GM23338 (cell line): ENCODE measurements around the gene CNOT8. TPM values are rescaled to one million over a fixed set of nuclear protein-coding genes. Genes with fewer than 3 reads are reported as not detected.

Experiments
- ATAC-seq: fragments of 200-7000 bp; cut with Tn5 transposase; 3 replicates; pipeline ENCODE4 v1.9.1; 2020
- DNase-seq: peaks from one replicate; pipeline ENCODE4 v3.0.0-alpha.2; 2015; ENCODE audit warnings: low spot score
- H2AFZ ChIP-seq: fragments of 200-600 bp; sonication (generic); 2 replicates; pipeline ENCODE4 v1.8.0; 2016; ENCODE audit warnings: antibody characterized with exemption, mild to moderate bottlenecking, moderate library complexity
- H3F3A ChIP-seq: fragments of 200-600 bp; sonication (generic); replicated peaks from 2 replicates; pipeline ENCODE4 v1.8.0; 2017; ENCODE audit warnings: antibody characterized with exemption, mixed run types, low read depth
- H3K27ac ChIP-seq: fragments of 200-600 bp; sonication (generic); 2 replicates; pipeline ENCODE4 v1.6.1; 2016; ENCODE audit warnings: low read depth
- H3K27me3 ChIP-seq: fragments of 200-600 bp; sonication (generic); 2 replicates; pipeline ENCODE4 v1.8.0; 2016; ENCODE audit warnings: mild to moderate bottlenecking, mixed run types, moderate library complexity; ENCODE audit not compliant: insufficient read depth
- H3K36me3 ChIP-seq: fragments of 200-600 bp; sonication (generic); 2 replicates; pipeline ENCODE4 v1.8.0; 2016; ENCODE audit warnings: mild to moderate bottlenecking; ENCODE audit not compliant: insufficient read depth
- H3K4me1 ChIP-seq: fragments of 200-600 bp; sonication (generic); 2 replicates; pipeline ENCODE4 v1.8.0; 2016; ENCODE audit warnings: mild to moderate bottlenecking, moderate library complexity; ENCODE audit not compliant: insufficient read depth
- H3K4me2 ChIP-seq: fragments of 200-600 bp; sonication (generic); 2 replicates; pipeline ENCODE4 v1.7.1; 2017; ENCODE audit warnings: mixed run types
- H3K4me3 ChIP-seq: fragments of 200-600 bp; sonication (generic); 2 replicates; pipeline ENCODE4 v1.6.1; 2016; ENCODE audit warnings: mixed run types
- H3K79me2 ChIP-seq: fragments of 200-600 bp; sonication (generic); replicated peaks from 2 replicates; pipeline ENCODE4 v1.8.0; 2017; ENCODE audit warnings: mild to moderate bottlenecking; ENCODE audit not compliant: insufficient read depth
- H3K9me2 ChIP-seq: fragments of 200-600 bp; sonication (generic); 2 replicates; pipeline ENCODE4 v1.8.0; 2017; ENCODE audit not compliant: insufficient read depth
- H4K20me1 ChIP-seq: fragments of 200-600 bp; sonication (generic); replicated peaks from 2 replicates; pipeline ENCODE4 v1.8.0; 2017; ENCODE audit warnings: mild to moderate bottlenecking; ENCODE audit not compliant: insufficient read depth
- H3K27ac Mint-ChIP-seq: 2 replicates; pipeline ENCODE4 v1.8.0; 2020; ENCODE audit warnings: inconsistent platforms, mild to moderate bottlenecking, moderate library complexity, mixed read lengths
- H3K27me3 Mint-ChIP-seq: 3 replicates; pipeline ENCODE4 v1.8.0; 2022; ENCODE audit warnings: low read depth, mild to moderate bottlenecking, moderate library complexity, mixed read lengths, inconsistent platforms; ENCODE audit not compliant: insufficient read depth, poor library complexity
- H3K36me3 Mint-ChIP-seq: 3 replicates; pipeline ENCODE4 v1.8.0; 2021; ENCODE audit warnings: low read depth, mild to moderate bottlenecking, inconsistent platforms, moderate library complexity, mixed read lengths
- H3K4me1 Mint-ChIP-seq: 3 replicates; pipeline ENCODE4 v1.8.0; 2020; ENCODE audit warnings: mild to moderate bottlenecking, inconsistent platforms, mixed read lengths
- H3K4me3 Mint-ChIP-seq: 3 replicates; pipeline ENCODE4 v1.8.0; 2021; ENCODE audit warnings: moderate library complexity, mild to moderate bottlenecking, inconsistent platforms, mixed read lengths
- H3K9me3 Mint-ChIP-seq: 3 replicates; pipeline ENCODE4 v1.8.0; 2020; ENCODE audit warnings: moderate library complexity, mild to moderate bottlenecking, inconsistent platforms, mixed read lengths
- CREB1 ChIP-seq: fragments of 250-450 bp; sonication (Bioruptor Pico); IDR thresholded peaks from 2 replicates; pipeline ENCODE4 v1.5.0; 2020; ENCODE audit warnings: low read depth, mild to moderate bottlenecking, moderate library complexity
- EZH2phosphoT487 ChIP-seq: fragments of 200-600 bp; sonication (generic); IDR thresholded peaks from one replicate; pipeline ENCODE4 v1.8.1; 2018; ENCODE audit warnings: antibody characterized with exemption; ENCODE audit not compliant: unreplicated experiment
- POLR2AphosphoS5 ChIP-seq: IDR thresholded peaks from 2 replicates; pipeline ENCODE4 v1.6.1; 2016; ENCODE audit warnings: antibody characterized with exemption, low read depth
- STAT1 ChIP-seq: IDR thresholded peaks from one replicate; pipeline ENCODE4 v1.6.1; 2016; ENCODE audit warnings: antibody characterized with exemption; ENCODE audit not compliant: unreplicated experiment
- polyA plus RNA-seq: library from polyadenylated mRNA; unstranded; fragments of >200 nt; fragmentation: Nextera tagmentation; extraction: Ambion mirVana; gene quantifications from 2 replicates; pipeline ENCODE4 v1.2.1, GENCODE V29; 2016
- total RNA-seq: library from RNA; depleted of rRNA; stranded (reverse); fragments of >200 nt; shearing (Covaris generic); gene quantifications from 2 replicates; pipeline ENCODE4 v1.2.3, GENCODE V29; 2014
- TF ChIP-seq, protein P1 (sequence below): fragments of 250-450 bp; sonication (Bioruptor Pico); IDR thresholded peaks from 2 replicates; pipeline ENCODE4 v1.5.0; 2020; ENCODE audit warnings: mild to moderate bottlenecking, moderate library complexity

CNOT8 gene
- total and polyA plus RNA-seq, 2 experiments from 2014 or later, result 31.2 to 77.7 TPM

DNA sequence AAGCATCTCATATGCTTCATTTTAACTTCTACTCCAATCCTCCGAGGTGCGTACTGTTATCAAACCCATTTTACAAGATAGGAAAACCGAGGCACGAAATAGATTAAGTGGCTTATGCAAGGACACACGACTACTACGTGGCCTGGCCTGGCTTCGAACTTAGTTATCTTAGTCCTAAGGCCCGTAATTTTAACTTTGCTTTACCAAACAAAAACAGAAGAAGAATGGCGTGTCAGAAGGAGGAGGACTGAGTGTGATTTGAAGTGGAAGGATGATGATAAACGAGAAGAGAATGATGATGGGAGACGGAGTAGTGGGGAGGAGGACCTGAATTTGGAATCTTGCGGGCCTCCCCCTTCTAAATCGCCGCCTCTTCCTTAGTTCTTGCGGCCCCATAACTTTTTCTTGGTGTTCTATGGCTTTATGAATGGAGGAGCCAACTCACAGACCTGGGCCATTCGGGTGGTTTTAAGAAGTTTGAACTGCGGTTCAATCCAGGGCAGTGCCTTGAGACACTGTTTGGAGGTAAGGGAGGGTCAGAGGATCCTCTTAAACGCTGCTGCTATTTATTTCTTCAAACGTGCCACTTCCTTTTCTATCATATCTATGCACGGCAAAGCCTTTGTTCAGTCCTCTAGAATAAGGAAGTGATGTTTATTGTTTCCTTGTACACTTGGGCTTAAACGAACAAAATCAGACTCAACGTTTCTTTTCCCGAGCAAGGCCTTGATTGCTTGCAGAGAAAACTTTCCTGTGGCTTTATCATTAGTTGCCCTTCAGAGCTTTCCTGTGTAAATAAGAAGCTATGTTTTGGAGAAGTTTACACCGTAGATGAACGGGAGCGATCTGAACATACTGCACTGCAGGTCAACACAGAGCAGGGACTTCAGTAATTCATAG is 795 bp downstream of the CNOT8 start:
- Mint-ChIP-seq H3K4me1 (peaks cover 26% of the 10 kb centered on the region), H3K27me3 (peaks cover 16% of the 10 kb centered on the region), H3K27ac (peak overlapping the region; percentile 100), H3K4me3 (peak overlapping the region; percentile 91), H3K36me3 (peaks cover 19% of the 10 kb centered on the region), H3K9me3 (no peaks in the 10 kb centered on the region)
- peak overlapping the region; percentile 63 for H2AFZ ChIP-seq
- H3K4me3 ChIP-seq, result peak overlapping the region; percentile 93
- peaks cover 11% of the 10 kb centered on the region; the same call in 1 of the 2 replicates for H3K36me3 ChIP-seq
- no peaks in the 10 kb centered on the region for H3K27me3 ChIP-seq
- H3K4me1 ChIP-seq, result peaks cover 24% of the 10 kb centered on the region
- peaks cover 22% of the 10 kb centered on the region; the same call in 1 of the 2 replicates for H4K20me1 ChIP-seq
- TF ChIP-seq CREB1 (CRISPR knock-in tag) (no peak), EZH2phosphoT487 (no peak), STAT1 (no peak), POLR2AphosphoS5 (no peak)
- TF ChIP-seq, protein P1, sequence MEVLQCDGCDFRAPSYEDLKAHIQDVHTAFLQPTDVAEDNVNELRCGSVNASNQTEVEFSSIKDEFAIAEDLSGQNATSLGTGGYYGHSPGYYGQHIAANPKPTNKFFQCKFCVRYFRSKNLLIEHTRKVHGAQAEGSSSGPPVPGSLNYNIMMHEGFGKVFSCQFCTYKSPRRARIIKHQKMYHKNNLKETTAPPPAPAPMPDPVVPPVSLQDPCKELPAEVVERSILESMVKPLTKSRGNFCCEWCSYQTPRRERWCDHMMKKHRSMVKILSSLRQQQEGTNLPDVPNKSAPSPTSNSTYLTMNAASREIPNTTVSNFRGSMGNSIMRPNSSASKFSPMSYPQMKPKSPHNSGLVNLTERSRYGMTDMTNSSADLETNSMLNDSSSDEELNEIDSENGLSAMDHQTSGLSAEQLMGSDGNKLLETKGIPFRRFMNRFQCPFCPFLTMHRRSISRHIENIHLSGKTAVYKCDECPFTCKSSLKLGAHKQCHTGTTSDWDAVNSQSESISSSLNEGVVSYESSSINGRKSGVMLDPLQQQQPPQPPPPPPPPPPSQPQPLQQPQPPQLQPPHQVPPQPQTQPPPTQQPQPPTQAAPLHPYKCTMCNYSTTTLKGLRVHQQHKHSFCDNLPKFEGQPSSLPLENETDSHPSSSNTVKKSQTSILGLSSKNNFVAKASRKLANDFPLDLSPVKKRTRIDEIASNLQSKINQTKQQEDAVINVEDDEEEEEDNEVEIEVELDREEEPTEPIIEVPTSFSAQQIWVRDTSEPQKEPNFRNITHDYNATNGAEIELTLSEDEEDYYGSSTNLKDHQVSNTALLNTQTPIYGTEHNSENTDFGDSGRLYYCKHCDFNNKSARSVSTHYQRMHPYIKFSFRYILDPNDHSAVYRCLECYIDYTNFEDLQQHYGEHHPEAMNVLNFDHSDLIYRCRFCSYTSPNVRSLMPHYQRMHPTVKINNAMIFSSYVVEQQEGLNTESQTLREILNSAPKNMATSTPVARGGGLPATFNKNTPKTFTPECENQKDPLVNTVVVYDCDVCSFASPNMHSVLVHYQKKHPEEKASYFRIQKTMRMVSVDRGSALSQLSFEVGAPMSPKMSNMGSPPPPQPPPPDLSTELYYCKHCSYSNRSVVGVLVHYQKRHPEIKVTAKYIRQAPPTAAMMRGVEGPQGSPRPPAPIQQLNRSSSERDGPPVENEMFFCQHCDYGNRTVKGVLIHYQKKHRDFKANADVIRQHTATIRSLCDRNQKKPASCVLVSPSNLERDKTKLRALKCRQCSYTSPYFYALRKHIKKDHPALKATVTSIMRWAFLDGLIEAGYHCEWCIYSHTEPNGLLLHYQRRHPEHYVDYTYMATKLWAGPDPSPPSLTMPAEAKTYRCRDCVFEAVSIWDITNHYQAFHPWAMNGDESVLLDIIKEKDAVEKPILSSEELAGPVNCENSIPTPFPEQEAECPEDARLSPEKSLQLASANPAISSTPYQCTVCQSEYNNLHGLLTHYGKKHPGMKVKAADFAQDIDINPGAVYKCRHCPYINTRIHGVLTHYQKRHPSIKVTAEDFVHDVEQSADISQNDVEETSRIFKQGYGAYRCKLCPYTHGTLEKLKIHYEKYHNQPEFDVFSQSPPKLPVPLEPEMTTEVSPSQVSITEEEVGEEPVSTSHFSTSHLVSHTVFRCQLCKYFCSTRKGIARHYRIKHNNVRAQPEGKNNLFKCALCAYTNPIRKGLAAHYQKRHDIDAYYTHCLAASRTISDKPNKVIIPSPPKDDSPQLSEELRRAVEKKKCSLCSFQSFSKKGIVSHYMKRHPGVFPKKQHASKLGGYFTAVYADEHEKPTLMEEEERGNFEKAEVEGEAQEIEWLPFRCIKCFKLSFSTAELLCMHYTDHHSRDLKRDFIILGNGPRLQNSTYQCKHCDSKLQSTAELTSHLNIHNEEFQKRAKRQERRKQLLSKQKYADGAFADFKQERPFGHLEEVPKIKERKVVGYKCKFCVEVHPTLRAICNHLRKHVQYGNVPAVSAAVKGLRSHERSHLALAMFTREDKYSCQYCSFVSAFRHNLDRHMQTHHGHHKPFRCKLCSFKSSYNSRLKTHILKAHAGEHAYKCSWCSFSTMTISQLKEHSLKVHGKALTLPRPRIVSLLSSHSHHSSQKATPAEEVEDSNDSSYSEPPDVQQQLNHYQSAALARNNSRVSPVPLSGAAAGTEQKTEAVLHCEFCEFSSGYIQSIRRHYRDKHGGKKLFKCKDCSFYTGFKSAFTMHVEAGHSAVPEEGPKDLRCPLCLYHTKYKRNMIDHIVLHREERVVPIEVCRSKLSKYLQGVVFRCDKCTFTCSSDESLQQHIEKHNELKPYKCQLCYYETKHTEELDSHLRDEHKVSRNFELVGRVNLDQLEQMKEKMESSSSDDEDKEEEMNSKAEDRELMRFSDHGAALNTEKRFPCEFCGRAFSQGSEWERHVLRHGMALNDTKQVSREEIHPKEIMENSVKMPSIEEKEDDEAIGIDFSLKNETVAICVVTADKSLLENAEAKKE, result no peak
- peak overlapping the region; percentile 93 for H3K4me2 ChIP-seq
- ATAC-seq (no peak), DNase-seq (no peak)
- H3F3A ChIP-seq, result peaks cover 13% of the 10 kb centered on the region; the same call in 1 of the 2 replicates
- peaks cover 55% of the 10 kb centered on the region for H3K79me2 ChIP-seq
- H3K27ac ChIP-seq, result peak overlapping the region; percentile 99
- no peaks in the 10 kb centered on the region for H3K9me2 ChIP-seq
